NCI-H2196 treated with DMSO at 0.1 percent for 48 hours (cell line): ENCODE data around the gene PHETA1.

Experiments used
- DNase-seq: peaks from one replicate; lab custom pipeline; 2025; ENCODE audit not compliant: unreplicated experiment; lab: John Stamatoyannopoulos, UW

The PHETA1 gene

GRCh38 chr12:111327474-111327873, 41.4 kb downstream of the PHETA1 start:
- no peak for DNase-seq

DNA sequence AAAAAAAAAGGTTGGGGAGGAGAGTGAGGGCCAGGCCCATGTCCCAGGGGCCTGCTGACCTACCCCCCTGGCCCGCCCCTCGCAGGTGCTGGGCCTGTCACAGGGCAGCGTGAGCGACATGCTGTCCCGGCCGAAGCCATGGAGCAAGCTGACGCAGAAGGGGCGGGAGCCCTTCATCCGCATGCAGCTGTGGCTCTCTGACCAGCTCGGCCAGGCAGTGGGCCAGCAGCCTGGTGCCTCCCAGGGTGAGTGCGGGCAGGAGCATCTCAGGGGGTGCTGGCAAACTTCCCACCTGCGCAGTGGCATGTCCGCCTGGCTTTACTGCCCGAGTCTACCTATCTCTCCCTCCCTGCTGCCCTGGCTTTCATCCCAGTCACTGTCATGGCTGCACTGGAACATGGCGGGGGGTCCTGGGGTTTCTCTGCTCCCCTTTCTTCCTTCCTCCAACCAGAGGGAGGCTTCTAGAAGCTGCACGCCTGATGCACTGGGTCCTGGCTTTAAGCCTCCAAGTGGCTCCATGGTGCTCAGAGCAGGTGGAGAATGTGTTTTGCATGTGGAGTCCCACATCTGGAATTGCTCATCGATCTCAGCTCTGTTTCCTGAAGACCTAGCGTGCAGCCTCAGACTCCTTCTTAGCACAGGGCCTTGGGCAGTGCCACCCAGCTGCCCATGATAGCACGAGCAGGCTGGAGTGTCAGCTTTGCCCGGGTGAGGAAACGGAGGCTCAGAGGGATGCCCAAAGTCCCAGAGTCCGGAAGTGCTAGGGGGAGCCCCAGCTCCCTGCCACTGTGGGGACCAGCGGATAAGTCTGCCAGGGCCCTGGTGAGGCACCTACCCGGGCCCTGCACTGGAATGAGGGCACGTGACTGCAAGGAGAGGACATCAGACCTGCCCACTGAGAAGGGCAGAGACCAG, 46.3 kb downstream of the PHETA1 start:
- peak; percentile 85 for DNase-seq

GRCh38 chr12:111321317-111321716, 47.6 kb downstream of the PHETA1 start:
- no peak for DNase-seq

- DNase-seq: no peak
These were observed 48.4 kb downstream of the PHETA1 start for GRCh38 chr12:111320258-111321050.

DNA sequence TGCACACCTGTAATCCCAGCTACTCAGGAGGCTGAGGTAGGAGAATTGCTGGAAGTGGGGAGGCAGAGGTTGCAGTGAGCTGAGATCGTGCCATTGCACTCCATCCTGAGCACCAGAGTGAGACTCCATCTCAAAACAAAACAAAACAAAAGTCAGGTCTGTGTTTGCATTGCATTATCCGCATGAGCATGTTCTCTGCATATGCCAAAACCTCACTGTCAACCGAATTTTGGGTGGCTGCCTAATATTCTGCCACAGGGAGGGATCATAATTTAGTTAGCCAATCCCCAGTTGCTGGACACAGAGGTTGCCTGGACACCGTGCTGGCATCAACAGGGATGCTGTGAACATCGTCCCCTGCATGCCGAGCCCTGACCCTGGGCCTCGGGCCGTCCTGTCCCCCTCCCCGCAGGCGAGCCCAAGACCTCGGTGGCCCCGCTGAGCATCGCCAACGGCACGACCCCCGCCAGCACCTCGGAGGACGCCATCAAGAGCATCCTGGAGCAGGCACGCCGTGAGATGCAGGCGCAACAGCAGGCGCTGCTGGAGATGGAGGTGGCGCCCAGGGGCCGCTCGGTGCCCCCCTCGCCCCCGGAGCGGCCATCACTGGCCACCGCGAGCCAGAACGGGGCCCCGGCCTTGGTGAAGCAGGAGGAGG, 49.2 kb downstream of the PHETA1 start:
- DNase-seq: no peak

DNA sequence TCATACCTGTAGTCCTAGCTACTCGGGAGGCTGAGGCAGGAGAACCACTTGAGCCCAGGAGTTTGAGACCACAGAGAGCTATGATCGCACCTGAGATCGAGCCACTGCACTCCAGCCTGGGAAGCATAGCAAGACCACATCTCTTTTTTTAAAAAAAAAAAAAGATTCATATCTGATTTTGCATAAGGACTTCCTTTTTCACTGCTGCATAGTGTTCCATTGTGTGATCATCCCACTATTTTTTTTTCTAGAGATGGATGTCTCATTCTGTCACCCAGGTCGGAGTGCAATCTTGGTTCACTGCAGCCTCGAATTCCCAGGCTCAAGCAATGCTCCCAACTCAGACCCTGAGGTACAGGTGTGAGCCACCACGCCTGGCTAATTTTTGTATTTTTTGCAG, 50.4 kb downstream of the PHETA1 start:
- DNase-seq: no peak

DNA sequence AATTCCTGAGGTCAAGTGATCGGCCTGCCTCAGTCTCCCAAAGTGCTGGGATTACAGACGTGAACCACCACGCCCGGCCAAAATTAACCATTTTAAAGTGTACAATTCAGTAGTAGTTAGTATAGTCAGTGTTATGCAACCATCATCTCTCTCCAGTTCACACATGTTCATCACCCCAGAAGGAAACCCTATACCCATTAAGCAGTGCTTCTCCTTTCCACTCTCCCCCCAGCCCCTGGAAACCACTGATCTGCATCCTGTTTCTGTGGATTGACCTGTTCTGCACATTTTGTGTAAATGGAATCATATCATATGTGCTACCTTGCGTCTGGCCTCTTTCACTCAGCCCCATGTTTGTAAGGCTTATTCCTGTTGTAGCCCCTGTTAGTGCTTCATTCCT, 52.2 kb downstream of the PHETA1 start:
- no peak for DNase-seq

- DNase-seq: no peak
These were observed 53.8 kb downstream of the PHETA1 start for GRCh38 chr12:111314953-111315539.

DNA sequence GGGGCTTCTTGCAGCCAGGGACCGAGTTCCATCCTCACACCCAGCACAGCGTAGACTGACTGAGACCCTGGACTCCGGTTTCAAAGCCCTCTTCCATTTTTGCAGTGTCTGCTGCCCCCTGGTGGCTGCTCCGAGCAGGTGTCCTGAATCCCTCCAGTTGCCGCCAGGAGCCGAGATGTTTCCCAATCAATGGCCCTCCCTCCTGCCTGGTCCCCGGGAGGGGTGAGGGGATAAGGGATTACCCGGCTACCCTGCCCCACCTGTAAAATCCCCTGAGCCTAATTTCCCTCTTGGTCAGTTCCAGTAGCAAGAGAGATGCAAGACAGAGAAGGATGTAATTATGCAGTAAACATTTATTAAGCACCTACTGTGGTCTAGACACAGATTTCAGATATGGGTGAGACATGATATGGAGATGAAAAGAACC, 55.0 kb downstream of the PHETA1 start:
- peak; percentile 49 for DNase-seq

DNA sequence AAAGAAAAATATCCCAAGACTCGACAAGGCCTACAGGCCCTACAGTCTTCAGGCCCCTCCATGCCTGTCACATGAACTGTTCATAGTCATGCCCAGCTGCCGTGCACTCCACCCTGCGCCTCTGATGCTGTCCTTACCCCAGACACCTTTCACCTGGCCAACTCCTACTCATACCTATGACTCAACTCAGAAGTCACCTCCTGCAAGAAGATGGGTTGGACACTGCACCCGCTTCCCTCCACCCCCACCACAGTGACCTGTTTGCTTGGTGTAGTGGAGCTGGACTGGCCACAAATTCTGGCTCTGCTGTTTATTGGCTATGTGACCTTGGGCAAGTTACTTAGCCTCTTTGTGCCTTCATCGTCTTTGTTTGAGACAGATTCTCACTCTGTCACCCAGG, 56.2 kb downstream of the PHETA1 start:
- DNase-seq: no peak

- no peak for DNase-seq
These were observed 56.9 kb downstream of the PHETA1 start for GRCh38 chr12:111312016-111312415.

DNA sequence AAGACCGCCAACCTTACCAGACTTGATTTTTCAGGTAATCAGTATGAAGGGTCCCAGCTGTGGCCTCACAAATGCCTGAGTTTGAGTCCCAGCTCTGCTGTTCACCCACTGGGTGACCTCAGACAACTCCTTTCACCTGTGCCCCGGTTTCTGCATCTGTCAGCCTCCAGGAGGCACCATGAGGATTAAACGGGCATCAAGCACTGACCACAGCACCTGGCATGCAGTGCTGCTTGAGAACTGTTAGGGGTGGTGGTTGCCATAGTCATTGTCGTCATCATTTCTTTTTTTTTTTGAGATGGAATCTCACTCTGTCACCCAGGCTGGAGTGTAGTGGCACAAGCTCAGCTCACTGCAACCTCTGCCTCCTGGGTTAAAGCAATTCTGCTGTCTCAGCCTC, 57.9 kb downstream of the PHETA1 start:
- DNase-seq: no peak
